SK-N-MC (cell line): ENCODE measurements around the gene H19.

Experiments used
- EZH2 ChIP-seq: fragments of 200-600 bp; sonication (generic); IDR thresholded peaks from one replicate; pipeline ENCODE4 v1.6.1; 2017; ENCODE audit warnings: antibody characterized with exemption
- POLR2AphosphoS5 ChIP-seq: IDR thresholded peaks from 2 replicates; pipeline ENCODE4 v1.6.1; 2012; ENCODE audit warnings: mild to moderate bottlenecking, low read depth, low read length, borderline replicate concordance

DNA sequence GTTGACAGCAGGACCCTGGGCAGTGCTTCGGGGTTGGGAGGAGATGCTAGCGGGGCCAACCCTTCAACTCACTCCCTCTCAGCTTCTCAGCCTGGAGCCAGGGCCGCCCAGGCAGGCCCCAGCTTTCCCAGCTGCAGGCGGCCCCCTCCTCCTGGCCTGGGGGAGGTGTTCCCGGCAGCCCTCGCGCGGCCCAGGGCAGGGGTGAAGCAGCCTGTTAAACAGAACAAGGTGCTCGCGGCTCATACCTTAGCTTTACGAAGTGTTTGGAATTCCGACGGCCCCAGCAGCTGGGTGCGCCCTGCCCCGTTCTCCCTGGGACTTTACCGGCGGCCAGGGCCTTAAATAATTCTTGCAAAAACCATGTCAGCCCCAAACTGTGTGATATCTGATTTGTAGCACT lies 33.3 kb downstream of the H19 start:
- TF ChIP-seq POLR2AphosphoS5 (no peak), EZH2 (no peak)
